Measurements from ENCODE around the gene ZDHHC24. TPM values are rescaled to one million over a fixed set of nuclear protein-coding genes. Genes with fewer than 3 reads are reported as not detected.

Gene ZDHHC24
- total and polyA plus RNA-seq, 2 donors (not counting 1 experiment from before 2014, with no cell fraction given): 6.0 to 11.6 TPM

- Histone ChIP-seq H3K9me3 (ENCODE audit: control insufficient read depth, insufficient read depth, low read depth, low read length) (no peaks in the 10 kb centered on the region), H3K79me2 (ENCODE audit: control insufficient read depth, insufficient read depth, low read length) (no peaks in the 10 kb centered on the region), H3K9ac (ENCODE audit: insufficient read depth, low read length) (no peak overlapping the region), H3K36me3 (ENCODE audit: control insufficient read depth, insufficient read depth, low read length) (peaks cover 9% of the 10 kb centered on the region), H3K4me2 (ENCODE audit: extremely low read depth, insufficient read depth, low read length) (no peak overlapping the region), H3K4me3 (replicated peaks in 1 of 4; ENCODE audit: control extremely low read depth in 1 of 4, insufficient read depth in 1 of 4, low read depth in 3 of 4, low read length in 4 of 4) (no peak overlapping the region), H3K4me1 (ENCODE audit: control insufficient read depth, extremely low read depth, insufficient read depth, low read length) (peaks cover 7% of the 10 kb centered on the region), H3K27me3 (ENCODE audit: control insufficient read depth, insufficient read depth, low read length) (no peaks in the 10 kb centered on the region), H4K20me1 (ENCODE audit: control insufficient read depth, extremely low read depth, insufficient read depth, low read length) (no peaks in the 10 kb centered on the region), H3K27ac (ENCODE audit: insufficient read depth, low read length) (no peak overlapping the region), H2AFZ (ENCODE audit: low read length) (no peak overlapping the region)
- no peak for DNase-seq (ENCODE audit: low read depth in 2 of 2)
- no peak for TF ChIP-seq CTCF (conservative IDR thresholded peaks at IDR 0.05 in 1 of 2, IDR thresholded peaks at IDR 0.05 in 1 of 2; ENCODE audit: low read depth in 1 of 2, low read length in 2 of 2)
- TF ChIP-seq EZH2 (IDR thresholded peaks at IDR 0.05; ENCODE audit: low read length, missing control alignments): no peak
Measured at GRCh38 chr11:66471142-66471541, 74.7 kb downstream of the ZDHHC24 start.

Other genes starting within 250 kb of the ZDHHC24 start
- gene CD248, start 229.0 kb downstream of the ZDHHC24 start, total RNA-seq: 52.6 and 95.6 TPM in 2 replicates
- gene CD248, start 229.0 kb downstream of the ZDHHC24 start, polyA plus RNA-seq: 98.8 and 132 TPM in 2 replicates
- gene RIN1, start 209.6 kb downstream of the ZDHHC24 start, total RNA-seq: 12.6 and 22.1 TPM in 2 replicates
- 6.3 and 10.6 TPM in 2 replicates for gene RIN1, start 209.6 kb downstream of the ZDHHC24 start, polyA plus RNA-seq
- 43.9 and 50.6 TPM in 2 replicates for gene BRMS1, start 200.9 kb downstream of the ZDHHC24 start, total RNA-seq
- gene BRMS1, start 200.9 kb downstream of the ZDHHC24 start, polyA plus RNA-seq: 25.7 and 41.6 TPM in 2 replicates
- 34.7 and 48.9 TPM in 2 replicates for gene B4GAT1, start 198.4 kb downstream of the ZDHHC24 start, total RNA-seq
- 13.1 and 15.7 TPM in 2 replicates for gene B4GAT1, start 198.4 kb downstream of the ZDHHC24 start, polyA plus RNA-seq
- under 0.01 and 0.17 TPM in 2 replicates for gene SLC29A2, start 174.3 kb downstream of the ZDHHC24 start, total RNA-seq
- gene SLC29A2, start 174.3 kb downstream of the ZDHHC24 start, polyA plus RNA-seq: 0.15 and 1.7 TPM in 2 replicates
- gene NPAS4, start 125.0 kb downstream of the ZDHHC24 start, total RNA-seq: not detected in 2 replicates
- 0.08 and 0.16 TPM in 2 replicates for gene NPAS4, start 125.0 kb downstream of the ZDHHC24 start, polyA plus RNA-seq
- 32.7 and 39.3 TPM in 2 replicates for gene MRPL11, start 107.2 kb downstream of the ZDHHC24 start, total RNA-seq
- gene MRPL11, start 107.2 kb downstream of the ZDHHC24 start, polyA plus RNA-seq: 35.7 and 55.9 TPM in 2 replicates
- 16.2 and 20.3 TPM in 2 replicates for gene PELI3, start 79.1 kb downstream of the ZDHHC24 start, total RNA-seq
- 5.0 and 5.1 TPM in 2 replicates for gene PELI3, start 79.1 kb downstream of the ZDHHC24 start, polyA plus RNA-seq
- 28.2 and 39.6 TPM in 2 replicates for gene DPP3, start 65.6 kb downstream of the ZDHHC24 start, total RNA-seq
- gene DPP3, start 65.6 kb downstream of the ZDHHC24 start, polyA plus RNA-seq: 33.6 and 42.1 TPM in 2 replicates
- gene BBS1, start 35.4 kb downstream of the ZDHHC24 start, total RNA-seq: 20.3 and 20.5 TPM in 2 replicates
- 11.6 and 16.5 TPM in 2 replicates for gene BBS1, start 35.4 kb downstream of the ZDHHC24 start, polyA plus RNA-seq
- under 0.01 TPM in 1 of 2 replicates, not detected in the other for gene ACTN3, start 855 bp upstream of the ZDHHC24 start, total RNA-seq
- 0.02 TPM in 1 of 2 replicates, not detected in the other for gene ACTN3, start 855 bp upstream of the ZDHHC24 start, polyA plus RNA-seq
- gene CTSF, start 22.6 kb upstream of the ZDHHC24 start, total RNA-seq: 26.6 and 55.0 TPM in 2 replicates
- gene CTSF, start 22.6 kb upstream of the ZDHHC24 start, polyA plus RNA-seq: 8.6 and 17.1 TPM in 2 replicates
- 0.26 and 0.33 TPM in 2 replicates for gene CCDC87, start 47.0 kb upstream of the ZDHHC24 start, total RNA-seq
- 0.11 and 0.15 TPM in 2 replicates for gene CCDC87, start 47.0 kb upstream of the ZDHHC24 start, polyA plus RNA-seq
- gene CCS, start 47.1 kb upstream of the ZDHHC24 start, total RNA-seq: 41.6 and 42.4 TPM in 2 replicates
- 16.9 and 22.5 TPM in 2 replicates for gene CCS, start 47.1 kb upstream of the ZDHHC24 start, polyA plus RNA-seq
- 14.1 and 27.6 TPM in 2 replicates for gene RBM14, start 70.6 kb upstream of the ZDHHC24 start, total RNA-seq
- gene RBM14, start 70.6 kb upstream of the ZDHHC24 start, polyA plus RNA-seq: 13.2 and 25.4 TPM in 2 replicates
- gene RBM4, start 92.7 kb upstream of the ZDHHC24 start, total RNA-seq: 91.2 and 105 TPM in 2 replicates
- 161 and 193 TPM in 2 replicates for gene RBM4, start 92.7 kb upstream of the ZDHHC24 start, polyA plus RNA-seq
- gene RBM4B, start 131.8 kb upstream of the ZDHHC24 start, total RNA-seq: 28.0 and 28.4 TPM in 2 replicates
- 24.6 and 27.8 TPM in 2 replicates for gene RBM4B, start 131.8 kb upstream of the ZDHHC24 start, polyA plus RNA-seq
- gene SPTBN2, start 183.2 kb upstream of the ZDHHC24 start, total RNA-seq: 0.51 and 0.99 TPM in 2 replicates
- gene SPTBN2, start 183.2 kb upstream of the ZDHHC24 start, polyA plus RNA-seq: 0.09 and 0.53 TPM in 2 replicates

Measured in fibroblast of lung (primary cell).